ENCODE results near the gene RIPOR2.

The RIPOR2 gene

GRCh38 chr6:24872779-24873178 is 63.0 kb downstream of the RIPOR2 start:
- DNase-seq (ENCODE audit: extremely low read depth, low read depth) = no peak
- no peak for TF ChIP-seq CTCF (IDR thresholded peaks at IDR 0.05; ENCODE audit: low read depth, low read length, missing control alignments)

GRCh38 chr6:24868765-24869164 is 67.0 kb downstream of the RIPOR2 start:
- no peak for TF ChIP-seq CTCF (IDR thresholded peaks at IDR 0.05; ENCODE audit: low read depth, low read length, missing control alignments)
- no peak for DNase-seq (ENCODE audit: extremely low read depth, low read depth)
- H3K4me3 ChIP-seq (replicated peaks; ENCODE audit: low read depth, low read length) = no peak overlapping the region

More at GRCh38 chr6:24872779-24873178, 63.0 kb downstream of the RIPOR2 start:
- no peak overlapping the region for H3K4me3 ChIP-seq (replicated peaks; ENCODE audit: low read depth, low read length)

- no peak overlapping the region for H3K4me3 ChIP-seq (replicated peaks; ENCODE audit: low read depth, low read length)
- no peak for DNase-seq (ENCODE audit: extremely low read depth, low read depth)
- TF ChIP-seq CTCF (IDR thresholded peaks at IDR 0.05; ENCODE audit: low read depth, low read length, missing control alignments) = no peak
Measured at GRCh38 chr6:24867104-24867703, 68.6 kb downstream of the RIPOR2 start.

- no peak for DNase-seq (ENCODE audit: extremely low read depth, low read depth)
- no peak for TF ChIP-seq CTCF (IDR thresholded peaks at IDR 0.05; ENCODE audit: low read depth, low read length, missing control alignments)
- no peak overlapping the region for H3K4me3 ChIP-seq (replicated peaks; ENCODE audit: low read depth, low read length)
Measured at GRCh38 chr6:24865161-24865560, 70.6 kb downstream of the RIPOR2 start.

- no peak for DNase-seq (ENCODE audit: extremely low read depth, low read depth)
- no peak overlapping the region for H3K4me3 ChIP-seq (replicated peaks; ENCODE audit: low read depth, low read length)
- TF ChIP-seq CTCF (IDR thresholded peaks at IDR 0.05; ENCODE audit: low read depth, low read length, missing control alignments) = no peak
Measured at GRCh38 chr6:24864343-24864742, 71.4 kb downstream of the RIPOR2 start.

GRCh38 chr6:24861934-24862333 is 73.8 kb downstream of the RIPOR2 start:
- TF ChIP-seq CTCF (IDR thresholded peaks at IDR 0.05; ENCODE audit: low read depth, low read length, missing control alignments) = no peak
- H3K4me3 ChIP-seq (replicated peaks; ENCODE audit: low read depth, low read length) = no peak overlapping the region
- DNase-seq (ENCODE audit: extremely low read depth, low read depth) = no peak

All from HFF-Myc (cell line).